Measurements from ENCODE around the gene RILPL2. TPM values are rescaled to one million over a fixed set of nuclear protein-coding genes. Genes with fewer than 3 reads are reported as not detected.
A peak's percentile ranks its signal among the peaks of the same experiment; 100 is the strongest.

The RILPL2 gene
- total RNA-seq, 2 donors from 2014 or later, result 8.3 to 8.6 TPM

- intact Hi-C loops (cut with DNase I), result no loop called here
- Histone ChIP-seq H3K27ac (peak overlapping the region; percentile 31 to 40), H3K36me3 (no peaks in the 10 kb centered on the region), H3K9me3 (no peaks in the 10 kb centered on the region), H3K4me3 (no peak overlapping the region), H3K4me1 (replicated peaks) (no peaks in the 10 kb centered on the region), H3K27me3 (replicated peaks; ENCODE audit: insufficient read depth) (no peaks in the 10 kb centered on the region)
- WGBS, result 78% methylated on average over 14 of the region's 14 CpGs
- no peak for TF ChIP-seq POLR2A (IDR thresholded peaks at IDR 0.05)
- TF ChIP-seq POLR2AphosphoS5 (IDR thresholded peaks at IDR 0.05), result no peak
- TF ChIP-seq CTCF (IDR thresholded peaks at IDR 0.05), result no peak
- no peak for DNase-seq (ENCODE audit: low spot score)
Observed at GRCh38 chr12:123479442-123480180, 43.1 kb upstream of the RILPL2 start.

GRCh38 chr12:123478762-123479161 lies 42.3 kb upstream of the RILPL2 start:
- 73% methylated on average over 10 of the region's 10 CpGs for WGBS
- H3K9me3 ChIP-seq, result no peaks in the 10 kb centered on the region
- peak overlapping the region in 1 of 2 donors; percentile 31 for H3K27ac ChIP-seq
- no peak for TF ChIP-seq POLR2A (IDR thresholded peaks at IDR 0.05)
- TF ChIP-seq POLR2AphosphoS5 (IDR thresholded peaks at IDR 0.05), result no peak
- TF ChIP-seq CTCF (IDR thresholded peaks at IDR 0.05), result no peak
- intact Hi-C loops (cut with DNase I), result no loop called here
- H3K4me3 ChIP-seq, result no peak overlapping the region
- no peaks in the 10 kb centered on the region for H3K27me3 ChIP-seq (replicated peaks; ENCODE audit: insufficient read depth)
- DNase-seq (ENCODE audit: low spot score), result no peak
- no peaks in the 10 kb centered on the region for H3K4me1 ChIP-seq (replicated peaks)
- H3K36me3 ChIP-seq, result no peaks in the 10 kb centered on the region

GRCh38 chr12:123478069-123478468 lies 41.6 kb upstream of the RILPL2 start:
- Histone ChIP-seq H3K9me3 (no peaks in the 10 kb centered on the region), H3K36me3 (no peaks in the 10 kb centered on the region), H3K4me1 (replicated peaks) (no peaks in the 10 kb centered on the region), H3K27me3 (replicated peaks; ENCODE audit: insufficient read depth) (no peaks in the 10 kb centered on the region), H3K4me3 (no peak overlapping the region), H3K27ac (no peak overlapping the region)
- intact Hi-C loops (cut with DNase I), result no loop called here
- 90% methylated on average over 11 of the region's 11 CpGs for WGBS
- TF ChIP-seq CTCF (IDR thresholded peaks at IDR 0.05) (no peak), POLR2AphosphoS5 (IDR thresholded peaks at IDR 0.05) (no peak), POLR2A (IDR thresholded peaks at IDR 0.05) (no peak)
- no peak for DNase-seq (ENCODE audit: low spot score)

- Histone ChIP-seq H3K36me3 (peaks cover 0 to 3% of the 10 kb centered on the region in 2 donors), H3K4me3 (no peak overlapping the region), H3K27ac (no peak overlapping the region), H3K4me1 (replicated peaks) (no peaks in the 10 kb centered on the region), H3K9me3 (no peaks in the 10 kb centered on the region), H3K27me3 (replicated peaks; ENCODE audit: insufficient read depth) (no peaks in the 10 kb centered on the region)
- no peak for TF ChIP-seq POLR2AphosphoS5 (IDR thresholded peaks at IDR 0.05)
- DNase-seq (ENCODE audit: low spot score), result no peak
- intact Hi-C loops (cut with DNase I), result no loop called here
- 77% methylated on average over 15 of the region's 15 CpGs for WGBS
Observed at GRCh38 chr12:123475246-123475703, 38.8 kb upstream of the RILPL2 start.

DNA sequence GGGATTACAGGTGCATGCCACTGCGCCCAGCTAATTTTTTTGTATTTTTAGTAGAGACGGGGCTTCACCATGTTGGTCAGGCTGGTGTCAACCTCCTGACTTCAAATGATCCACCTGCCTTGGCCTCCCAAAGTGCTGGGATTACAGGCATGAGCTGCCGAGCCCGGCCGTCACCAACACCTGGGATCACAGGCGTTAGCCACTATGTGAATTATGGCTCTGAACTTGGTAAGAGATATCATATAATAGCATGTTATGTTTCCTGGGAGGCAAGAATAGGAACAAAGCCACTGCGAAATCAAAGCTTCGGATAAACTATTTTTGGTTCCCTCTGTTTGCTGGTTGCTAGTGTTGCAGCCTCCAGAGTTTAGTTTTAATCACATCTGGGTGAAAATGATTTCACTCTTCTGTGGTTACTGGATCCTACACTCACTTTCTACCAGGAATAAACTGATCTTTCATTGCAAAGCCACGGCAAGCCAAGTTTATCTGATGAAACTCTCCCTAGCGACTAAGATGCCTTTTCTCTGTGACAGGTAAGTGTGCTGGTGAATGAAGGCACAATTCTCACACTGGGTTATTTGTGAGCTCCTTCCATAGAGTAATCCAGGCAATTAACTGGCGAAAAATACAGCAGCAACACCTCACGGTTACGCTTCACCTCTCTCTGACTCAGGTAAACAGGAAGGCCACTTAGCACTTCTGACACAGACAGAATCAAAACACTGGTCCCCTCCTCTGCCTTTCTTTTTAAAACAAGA lies 38.2 kb upstream of the RILPL2 start:
- Histone ChIP-seq H3K4me1 (replicated peaks) (no peaks in the 10 kb centered on the region), H3K27ac (no peak overlapping the region), H3K4me3 (no peak overlapping the region), H3K27me3 (replicated peaks; ENCODE audit: insufficient read depth) (no peaks in the 10 kb centered on the region), H3K36me3 (peaks cover 0 to 3% of the 10 kb centered on the region in 2 donors), H3K9me3 (no peaks in the 10 kb centered on the region)
- 66% methylated on average over 13 of the region's 13 CpGs for WGBS
- TF ChIP-seq POLR2AphosphoS5 (IDR thresholded peaks at IDR 0.05) (no peak), POLR2A (IDR thresholded peaks at IDR 0.05) (no peak), CTCF (IDR thresholded peaks at IDR 0.05) (no peak)
- no peak for DNase-seq (ENCODE audit: low spot score)
- intact Hi-C loops (cut with DNase I), result no loop called here

Measured in prostate gland (tissue), 2 donors.